KMS-11 (cell line): ENCODE results near the gene SPTSSB.

Experiments
- H2AFZ ChIP-seq: fragments of 200-600 bp; sonication (generic); 2 replicates; pipeline ENCODE4 v1.6.1; 2016; ENCODE audit warnings: antibody characterized with exemption, mixed run types, low read depth
- H3K27ac ChIP-seq: fragments of 200-600 bp; sonication (generic); 2 replicates; pipeline ENCODE4 v1.6.1; 2016; ENCODE audit warnings: mild to moderate bottlenecking, mixed run types
- H3K27me3 ChIP-seq: fragments of 200-600 bp; sonication (generic); 2 replicates; pipeline ENCODE4 v1.6.1; 2017; ENCODE audit warnings: mild to moderate bottlenecking, low read depth, mixed run types, moderate library complexity; ENCODE audit not compliant: insufficient read depth
- H3K36me3 ChIP-seq: fragments of 200-600 bp; sonication (generic); 2 replicates; pipeline ENCODE4 v1.6.1; 2017; ENCODE audit warnings: mild to moderate bottlenecking, mixed run types; ENCODE audit not compliant: insufficient read depth
- H3K4me1 ChIP-seq: fragments of 200-600 bp; sonication (generic); 2 replicates; pipeline ENCODE4 v1.6.1; 2016; ENCODE audit warnings: mild to moderate bottlenecking, low read depth, mixed run types; ENCODE audit not compliant: poor library complexity, severe bottlenecking
- H3K4me2 ChIP-seq: fragments of 200-600 bp; sonication (generic); 2 replicates; pipeline ENCODE4 v1.7.0; 2016; ENCODE audit warnings: mild to moderate bottlenecking, mixed run types
- H3K4me3 ChIP-seq: fragments of 200-600 bp; sonication (generic); IDR thresholded peaks from 2 replicates; pipeline ENCODE4 v1.6.1; 2017; ENCODE audit warnings: low read depth, low read length, mixed read lengths; ENCODE audit not compliant: insufficient read depth
- H3K79me2 ChIP-seq: fragments of 200-600 bp; sonication (generic); 2 replicates; pipeline ENCODE4 v1.6.1; 2016; ENCODE audit warnings: low read depth, mixed run types; ENCODE audit not compliant: insufficient read depth
- H3K9ac ChIP-seq: fragments of 200-600 bp; sonication (generic); 2 replicates; pipeline ENCODE4 v1.6.1; 2016; ENCODE audit warnings: mild to moderate bottlenecking, mixed run types
- H4K20me1 ChIP-seq: fragments of 200-600 bp; sonication (generic); 2 replicates; pipeline ENCODE4 v1.6.1; 2016; ENCODE audit warnings: mild to moderate bottlenecking, mixed run types; ENCODE audit not compliant: insufficient read depth
- TF ChIP-seq, protein P1 (sequence below): fragments of 200-600 bp; sonication (generic); conservative IDR thresholded peaks from 2 replicates; pipeline ENCODE4 v1.6.1; 2017; ENCODE audit warnings: low read depth, mild to moderate bottlenecking, antibody characterized with exemption, low read length, moderate library complexity, mixed read lengths

The SPTSSB gene

DNA sequence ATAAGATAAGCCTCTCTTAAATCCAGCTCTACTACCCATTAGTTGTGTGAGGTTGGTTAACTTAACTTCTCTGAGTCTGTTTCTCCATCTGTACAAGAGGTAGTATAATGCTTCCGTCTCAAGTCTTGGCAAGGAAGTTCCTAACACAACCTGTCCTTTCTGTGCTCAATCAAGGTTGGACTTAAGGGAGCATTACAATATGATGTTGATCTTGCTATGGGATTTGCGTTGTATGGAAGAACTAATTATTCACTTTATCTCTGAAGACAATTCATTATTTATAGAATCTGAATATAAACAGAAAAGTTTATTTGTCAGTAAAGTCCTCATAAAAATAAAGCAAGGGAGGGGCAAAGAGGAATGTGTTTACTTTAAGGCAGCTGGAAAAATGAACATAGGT is 18.9 kb upstream of the SPTSSB start:
- Histone ChIP-seq H3K4me3 (no peak overlapping the region), H3K4me2 (no peak overlapping the region), H3K27me3 (no peaks in the 10 kb centered on the region), H4K20me1 (no peaks in the 10 kb centered on the region), H2AFZ (no peak overlapping the region), H3K27ac (no peak overlapping the region), H3K4me1 (peaks cover 29% of the 10 kb centered on the region), H3K9ac (no peak overlapping the region), H3K36me3 (no peaks in the 10 kb centered on the region), H3K79me2 (no peaks in the 10 kb centered on the region)
- TF ChIP-seq, protein P1, sequence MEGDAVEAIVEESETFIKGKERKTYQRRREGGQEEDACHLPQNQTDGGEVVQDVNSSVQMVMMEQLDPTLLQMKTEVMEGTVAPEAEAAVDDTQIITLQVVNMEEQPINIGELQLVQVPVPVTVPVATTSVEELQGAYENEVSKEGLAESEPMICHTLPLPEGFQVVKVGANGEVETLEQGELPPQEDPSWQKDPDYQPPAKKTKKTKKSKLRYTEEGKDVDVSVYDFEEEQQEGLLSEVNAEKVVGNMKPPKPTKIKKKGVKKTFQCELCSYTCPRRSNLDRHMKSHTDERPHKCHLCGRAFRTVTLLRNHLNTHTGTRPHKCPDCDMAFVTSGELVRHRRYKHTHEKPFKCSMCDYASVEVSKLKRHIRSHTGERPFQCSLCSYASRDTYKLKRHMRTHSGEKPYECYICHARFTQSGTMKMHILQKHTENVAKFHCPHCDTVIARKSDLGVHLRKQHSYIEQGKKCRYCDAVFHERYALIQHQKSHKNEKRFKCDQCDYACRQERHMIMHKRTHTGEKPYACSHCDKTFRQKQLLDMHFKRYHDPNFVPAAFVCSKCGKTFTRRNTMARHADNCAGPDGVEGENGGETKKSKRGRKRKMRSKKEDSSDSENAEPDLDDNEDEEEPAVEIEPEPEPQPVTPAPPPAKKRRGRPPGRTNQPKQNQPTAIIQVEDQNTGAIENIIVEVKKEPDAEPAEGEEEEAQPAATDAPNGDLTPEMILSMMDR, result no peak

DNA sequence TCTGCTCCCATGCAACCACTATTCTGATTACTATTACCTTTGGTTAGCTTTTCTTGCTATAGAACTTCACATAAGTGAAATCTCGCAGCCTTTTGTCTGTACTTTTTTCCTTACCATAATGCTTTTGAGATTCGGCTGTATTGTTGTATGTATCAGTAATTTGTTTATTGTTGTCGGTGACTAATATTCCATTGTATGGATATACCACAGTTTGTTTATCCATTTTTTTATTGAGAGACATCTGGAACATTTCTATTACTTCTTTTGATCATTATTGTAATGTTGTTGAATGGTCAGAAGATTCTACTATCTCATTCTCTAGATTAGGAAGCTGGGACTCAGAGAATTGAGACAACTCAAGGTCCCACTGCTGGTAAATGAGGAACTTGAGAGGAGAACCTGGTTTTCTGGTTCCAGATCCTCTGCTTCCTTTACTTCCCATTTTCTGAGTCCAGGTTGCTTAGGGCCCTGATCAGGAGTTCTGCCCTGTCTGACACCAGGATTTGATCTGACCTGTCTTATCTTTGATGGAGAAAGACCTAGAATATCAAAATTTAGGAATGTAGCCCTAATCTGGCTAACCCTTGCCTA is 18.2 kb upstream of the SPTSSB start:
- H3K4me1 ChIP-seq, result peaks cover 22% of the 10 kb centered on the region
- no peak overlapping the region for H3K27ac ChIP-seq
- H3K27me3 ChIP-seq, result no peaks in the 10 kb centered on the region
- H3K4me2 ChIP-seq, result no peak overlapping the region
- H3K79me2 ChIP-seq, result no peaks in the 10 kb centered on the region
- TF ChIP-seq, protein P1, result no peak
- no peak overlapping the region for H3K4me3 ChIP-seq
- no peak overlapping the region for H2AFZ ChIP-seq
- no peak overlapping the region for H3K9ac ChIP-seq
- no peaks in the 10 kb centered on the region for H3K36me3 ChIP-seq
- no peaks in the 10 kb centered on the region for H4K20me1 ChIP-seq

DNA sequence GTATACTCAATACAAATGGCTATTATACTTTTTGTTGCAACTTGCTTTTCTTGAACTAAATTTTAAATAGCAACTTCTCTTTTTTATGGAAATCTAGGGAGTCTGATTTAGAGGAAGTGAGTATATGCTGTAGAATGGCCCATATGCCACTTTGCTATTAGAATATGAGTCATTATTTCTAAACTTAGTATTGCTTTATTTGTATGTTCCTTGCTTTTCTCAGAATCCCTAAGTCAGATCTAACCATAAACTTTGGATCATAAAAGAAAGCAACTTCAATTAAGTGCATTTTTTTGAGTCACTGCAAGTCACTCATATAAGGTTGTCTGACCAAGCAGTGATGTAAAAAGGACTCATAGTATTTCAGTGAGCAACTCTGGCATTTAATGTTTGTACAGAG is 17.5 kb upstream of the SPTSSB start:
- Histone ChIP-seq H3K27me3 (no peaks in the 10 kb centered on the region), H2AFZ (no peak overlapping the region), H3K9ac (no peak overlapping the region), H3K79me2 (no peaks in the 10 kb centered on the region), H3K27ac (no peak overlapping the region), H3K4me3 (no peak overlapping the region), H3K4me1 (peaks cover 15% of the 10 kb centered on the region), H3K36me3 (no peaks in the 10 kb centered on the region), H3K4me2 (no peak overlapping the region), H4K20me1 (no peaks in the 10 kb centered on the region)
- TF ChIP-seq, protein P1, result no peak

DNA sequence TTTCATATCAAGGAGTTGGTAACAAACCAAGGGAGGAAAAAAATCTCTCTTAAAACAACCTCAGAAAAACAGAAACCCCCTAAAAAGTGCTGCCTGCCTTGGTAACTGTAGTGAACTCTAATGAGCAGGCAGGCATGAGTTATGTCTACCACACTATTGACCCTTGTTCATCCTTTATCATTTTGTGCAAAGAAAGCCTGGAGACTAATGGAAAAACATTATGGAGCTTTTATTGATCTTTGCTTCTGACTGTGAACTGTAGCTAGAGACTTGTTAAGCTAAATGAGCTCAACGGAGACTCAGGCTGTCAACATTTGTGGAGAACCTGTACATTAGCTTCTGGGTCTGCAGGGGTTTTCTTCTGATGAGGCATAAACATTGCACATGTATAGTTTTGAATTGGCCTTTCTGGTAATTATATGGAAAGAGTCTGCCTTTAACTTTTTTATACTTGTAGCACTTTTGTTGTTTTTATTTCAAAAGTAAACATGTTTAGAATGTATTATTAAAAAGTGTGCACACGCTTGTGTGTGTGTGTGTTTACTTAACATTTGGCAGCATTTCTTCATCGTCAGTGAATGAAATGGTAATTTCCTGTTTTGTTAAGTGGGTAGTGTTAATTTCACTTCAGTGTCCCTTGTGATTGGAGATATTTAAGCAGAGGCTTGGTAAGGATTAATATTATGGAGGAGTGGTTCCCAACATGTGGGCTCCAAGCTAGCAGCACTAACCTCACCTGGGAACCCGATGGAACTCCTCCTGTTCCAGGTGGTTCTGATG is 15.9 kb upstream of the SPTSSB start:
- H3K36me3 ChIP-seq, result no peaks in the 10 kb centered on the region
- H3K27ac ChIP-seq, result no peak overlapping the region
- TF ChIP-seq, protein P1, result no peak
- H3K9ac ChIP-seq, result no peak overlapping the region
- H2AFZ ChIP-seq, result no peak overlapping the region
- no peak overlapping the region for H3K4me2 ChIP-seq
- H4K20me1 ChIP-seq, result no peaks in the 10 kb centered on the region
- H3K4me3 ChIP-seq, result no peak overlapping the region
- no peaks in the 10 kb centered on the region for H3K4me1 ChIP-seq
- no peaks in the 10 kb centered on the region for H3K79me2 ChIP-seq
- H3K27me3 ChIP-seq, result no peaks in the 10 kb centered on the region
